Bronchial epithelial cell (primary cell): ENCODE data around the gene SPCS3. TPM values are rescaled to one million over a fixed set of nuclear protein-coding genes. Genes with fewer than 3 reads are reported as not detected.
"Not testable (repeated sequence)": the region's sequence is repeated elsewhere in the genome, so short reads cannot be mapped to it uniquely, and the experiment has no call there.

Source experiments
- DNase-seq: peaks from one replicate; pipeline ENCODE4 v3.0.0-alpha.2; 2010; ENCODE audit warnings: low read depth
- FAIRE-seq: peaks from 2 replicates; lab custom pipeline; 2011; peaks lifted over from hg19 to GRCh38; lab: Jason Lieb, UNC
- H3K27me3 ChIP-seq: 2 replicates; pipeline ENCODE4 v1.5.1; 2011; ENCODE audit warnings: low read length; ENCODE audit not compliant: control insufficient read depth, insufficient read depth
- H3K36me3 ChIP-seq: 2 replicates; pipeline ENCODE4 v1.5.1; 2011; ENCODE audit warnings: low read length; ENCODE audit not compliant: control insufficient read depth, insufficient read depth
- H3K4me3 ChIP-seq: 2 replicates; pipeline ENCODE4 v1.5.1; 2011; ENCODE audit warnings: mild to moderate bottlenecking, low read depth, low read length, control low read depth
- total RNA-seq: library from RNA; depleted of rRNA; stranded (reverse); fragments of >200 nt; gene quantifications from 2 replicates; pipeline ENCODE4 v1.2.1, GENCODE V29; 2014
- TF ChIP-seq, protein P1 (sequence below): IDR thresholded peaks from 2 replicates; pipeline ENCODE4 v1.5.1; 2011; ENCODE audit warnings: mild to moderate bottlenecking, moderate library complexity, low read length, control low read depth, inconsistent platforms; ENCODE audit not compliant: insufficient read depth, severe bottlenecking

SPCS3 gene
- total RNA-seq, 1 donor from 2014 or later = 143 TPM

GRCh38 chr4:176276710-176277109, 43.1 kb upstream of the SPCS3 start:
- Histone ChIP-seq H3K4me3 (no peak overlapping the region), H3K27me3 (no peaks in the 10 kb centered on the region), H3K36me3 (no peaks in the 10 kb centered on the region)
- no peak for FAIRE-seq
- DNase-seq = no peak
- TF ChIP-seq, protein P1, sequence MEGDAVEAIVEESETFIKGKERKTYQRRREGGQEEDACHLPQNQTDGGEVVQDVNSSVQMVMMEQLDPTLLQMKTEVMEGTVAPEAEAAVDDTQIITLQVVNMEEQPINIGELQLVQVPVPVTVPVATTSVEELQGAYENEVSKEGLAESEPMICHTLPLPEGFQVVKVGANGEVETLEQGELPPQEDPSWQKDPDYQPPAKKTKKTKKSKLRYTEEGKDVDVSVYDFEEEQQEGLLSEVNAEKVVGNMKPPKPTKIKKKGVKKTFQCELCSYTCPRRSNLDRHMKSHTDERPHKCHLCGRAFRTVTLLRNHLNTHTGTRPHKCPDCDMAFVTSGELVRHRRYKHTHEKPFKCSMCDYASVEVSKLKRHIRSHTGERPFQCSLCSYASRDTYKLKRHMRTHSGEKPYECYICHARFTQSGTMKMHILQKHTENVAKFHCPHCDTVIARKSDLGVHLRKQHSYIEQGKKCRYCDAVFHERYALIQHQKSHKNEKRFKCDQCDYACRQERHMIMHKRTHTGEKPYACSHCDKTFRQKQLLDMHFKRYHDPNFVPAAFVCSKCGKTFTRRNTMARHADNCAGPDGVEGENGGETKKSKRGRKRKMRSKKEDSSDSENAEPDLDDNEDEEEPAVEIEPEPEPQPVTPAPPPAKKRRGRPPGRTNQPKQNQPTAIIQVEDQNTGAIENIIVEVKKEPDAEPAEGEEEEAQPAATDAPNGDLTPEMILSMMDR = no peak

DNA sequence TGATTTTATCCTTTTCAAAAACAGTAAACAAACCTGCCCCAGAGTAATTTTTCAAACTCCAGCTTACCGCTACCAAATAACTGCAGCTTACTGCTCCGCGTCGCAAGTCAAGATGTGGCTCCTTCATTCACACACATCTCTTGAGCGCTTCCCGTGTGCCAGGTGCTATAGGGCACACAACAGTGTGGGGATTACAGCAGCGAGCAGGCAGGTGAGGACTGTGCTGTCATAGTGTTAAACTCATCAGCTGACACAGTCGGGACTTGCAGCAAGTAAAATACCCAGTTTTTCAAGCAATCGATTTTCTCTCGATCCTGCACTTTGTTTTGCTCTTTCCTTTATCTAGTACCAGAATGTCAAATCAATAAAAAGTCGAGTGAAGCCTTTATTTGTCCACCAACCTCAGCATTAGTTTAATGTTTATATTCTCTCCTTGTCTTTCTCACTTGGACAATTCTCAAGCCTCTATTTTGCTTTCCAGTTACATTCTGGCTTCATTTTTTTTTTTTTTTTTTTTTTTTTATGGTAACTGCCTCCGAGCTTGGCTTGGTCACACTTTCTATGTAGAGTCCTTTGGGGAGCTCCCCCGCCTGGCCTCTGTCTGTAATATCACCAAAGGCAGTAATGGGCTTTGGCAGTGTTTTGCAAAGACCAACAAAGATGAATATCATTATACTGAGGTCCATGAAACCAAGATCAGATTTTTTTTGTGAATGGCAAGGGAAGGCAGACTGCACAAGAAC, 42.4 kb upstream of the SPCS3 start:
- no peaks in the 10 kb centered on the region for H3K36me3 ChIP-seq
- H3K4me3 ChIP-seq = no peak overlapping the region
- H3K27me3 ChIP-seq = no peaks in the 10 kb centered on the region
- TF ChIP-seq, protein P1 = peak; percentile 66
- FAIRE-seq (no peak), DNase-seq (peak; percentile 47)

DNA sequence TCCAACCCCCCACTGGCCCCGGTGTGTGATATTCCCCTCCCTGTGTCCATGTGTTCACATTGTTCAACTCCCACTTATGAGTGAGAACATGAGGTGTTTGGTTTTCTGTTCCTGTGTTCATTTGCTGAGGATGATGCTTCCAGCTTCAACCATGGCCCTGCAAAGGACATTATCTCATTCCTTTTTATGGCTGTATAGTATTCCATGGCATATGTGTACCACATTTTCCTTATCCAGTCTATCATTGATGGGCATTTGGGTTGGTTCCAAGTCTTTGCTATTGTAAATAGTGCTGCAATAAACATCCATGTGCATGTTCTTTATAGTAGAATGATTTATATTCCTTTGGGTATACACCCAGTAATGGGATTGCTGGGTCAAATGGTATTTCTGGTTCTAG, 40.2 kb upstream of the SPCS3 start:
- H3K4me3 ChIP-seq, H3K27me3 ChIP-seq, DNase-seq, H3K36me3 ChIP-seq, FAIRE-seq: not testable (repeated sequence)

DNA sequence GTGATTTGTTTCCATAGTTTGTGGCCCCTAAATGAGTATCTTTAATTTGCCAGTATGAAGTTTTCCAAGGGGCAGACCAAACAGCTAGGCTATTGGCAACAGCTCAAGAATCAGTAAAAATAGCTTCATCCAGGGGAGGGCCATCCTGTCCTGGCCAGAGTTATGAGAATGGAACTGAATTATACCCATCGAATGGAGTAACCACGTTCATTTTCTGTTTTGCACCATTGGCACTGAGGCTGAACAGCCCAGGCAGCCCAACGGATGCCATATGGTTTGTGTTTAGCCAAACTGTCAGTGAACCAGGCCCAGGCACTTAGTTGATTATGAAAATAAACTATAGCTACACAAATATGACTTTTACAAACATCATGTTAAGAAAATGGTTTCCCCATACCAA, 33.0 kb upstream of the SPCS3 start:
- H3K27me3 ChIP-seq = no peaks in the 10 kb centered on the region
- DNase-seq = no peak
- no peak overlapping the region for H3K4me3 ChIP-seq
- no peaks in the 10 kb centered on the region for H3K36me3 ChIP-seq
- TF ChIP-seq, protein P1 = no peak
- FAIRE-seq = no peak

DNA sequence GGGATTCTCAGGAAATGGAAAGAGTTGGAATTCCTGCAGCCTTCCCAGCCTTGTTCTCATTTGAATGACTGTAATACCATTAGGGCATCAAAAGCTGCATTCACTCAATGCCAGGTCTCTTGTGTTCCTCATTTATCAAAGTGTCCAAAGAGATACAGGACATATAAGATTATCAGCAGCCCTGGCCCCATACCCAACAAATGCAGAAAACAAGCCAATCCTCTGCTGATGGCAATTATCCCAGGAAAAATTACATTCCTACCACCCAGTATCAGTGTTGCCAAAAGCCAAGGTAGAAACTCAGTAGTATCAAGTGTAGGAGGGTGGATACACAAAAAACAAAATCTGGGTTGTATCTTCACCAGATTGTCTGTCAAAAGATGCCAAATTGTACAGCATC, 32.2 kb upstream of the SPCS3 start:
- H3K36me3 ChIP-seq = no peaks in the 10 kb centered on the region
- no peak for DNase-seq
- no peak overlapping the region for H3K4me3 ChIP-seq
- H3K27me3 ChIP-seq = no peaks in the 10 kb centered on the region
- TF ChIP-seq, protein P1 = no peak
- FAIRE-seq = no peak

GRCh38 chr4:176288020-176288419, 31.7 kb upstream of the SPCS3 start:
- Histone ChIP-seq H3K36me3 (no peaks in the 10 kb centered on the region), H3K4me3 (no peak overlapping the region), H3K27me3 (no peaks in the 10 kb centered on the region)
- TF ChIP-seq, protein P1 = no peak
- FAIRE-seq (no peak), DNase-seq (no peak)
